NCI-H146 (cell line): ENCODE measurements around the gene PSMB7.

Experiments used
- DNase-seq: peaks from one replicate; lab custom pipeline; 2025; lab: John Stamatoyannopoulos, UW

The PSMB7 gene

DNA sequence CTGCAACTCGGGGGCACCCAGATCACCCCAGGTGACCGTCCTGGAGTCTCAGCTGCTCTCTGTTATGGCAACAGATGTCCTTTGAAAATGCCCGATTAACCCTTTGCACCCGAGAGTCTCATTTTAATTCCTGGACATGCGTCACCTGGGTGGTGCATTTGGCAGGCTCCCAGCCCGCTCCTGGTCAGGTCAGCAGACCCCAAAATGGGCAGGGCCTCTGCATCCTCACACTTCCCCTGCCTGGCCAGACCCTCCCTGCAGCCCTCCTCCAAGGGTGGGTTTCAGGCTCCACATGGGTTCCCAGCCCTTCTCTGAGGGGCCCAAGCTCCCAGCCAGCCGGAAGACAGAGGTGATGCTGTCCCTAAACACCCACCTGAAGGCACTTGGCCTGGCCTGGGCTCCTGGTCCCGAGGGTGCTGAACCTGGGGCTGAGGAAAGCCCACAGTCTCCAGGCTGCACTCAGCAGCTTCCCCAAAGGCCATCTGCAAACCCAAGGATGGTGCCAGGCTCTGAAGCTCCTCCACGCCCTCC lies 69.4 kb downstream of the PSMB7 start:
- no peak for DNase-seq

DNA sequence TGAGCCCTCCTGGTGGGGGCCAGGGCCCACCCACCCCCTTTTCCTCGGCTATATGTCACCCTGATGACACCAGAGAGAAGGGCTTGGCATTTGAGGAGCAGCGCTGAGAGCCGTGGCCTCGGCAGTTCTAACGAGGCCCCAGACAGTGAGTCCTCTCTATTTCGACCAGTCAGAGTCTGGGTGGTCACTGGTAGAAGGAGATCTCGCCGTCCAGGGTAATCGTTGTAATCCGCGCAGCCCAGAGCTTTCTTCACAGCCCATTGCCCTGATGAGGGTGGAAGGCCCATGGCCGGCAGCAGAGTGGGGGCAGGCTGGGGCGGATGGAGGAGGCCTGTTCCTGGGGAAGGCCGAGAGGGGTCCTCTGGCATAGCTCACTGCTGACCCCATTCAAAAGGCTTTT lies 70.2 kb downstream of the PSMB7 start:
- no peak for DNase-seq

DNA sequence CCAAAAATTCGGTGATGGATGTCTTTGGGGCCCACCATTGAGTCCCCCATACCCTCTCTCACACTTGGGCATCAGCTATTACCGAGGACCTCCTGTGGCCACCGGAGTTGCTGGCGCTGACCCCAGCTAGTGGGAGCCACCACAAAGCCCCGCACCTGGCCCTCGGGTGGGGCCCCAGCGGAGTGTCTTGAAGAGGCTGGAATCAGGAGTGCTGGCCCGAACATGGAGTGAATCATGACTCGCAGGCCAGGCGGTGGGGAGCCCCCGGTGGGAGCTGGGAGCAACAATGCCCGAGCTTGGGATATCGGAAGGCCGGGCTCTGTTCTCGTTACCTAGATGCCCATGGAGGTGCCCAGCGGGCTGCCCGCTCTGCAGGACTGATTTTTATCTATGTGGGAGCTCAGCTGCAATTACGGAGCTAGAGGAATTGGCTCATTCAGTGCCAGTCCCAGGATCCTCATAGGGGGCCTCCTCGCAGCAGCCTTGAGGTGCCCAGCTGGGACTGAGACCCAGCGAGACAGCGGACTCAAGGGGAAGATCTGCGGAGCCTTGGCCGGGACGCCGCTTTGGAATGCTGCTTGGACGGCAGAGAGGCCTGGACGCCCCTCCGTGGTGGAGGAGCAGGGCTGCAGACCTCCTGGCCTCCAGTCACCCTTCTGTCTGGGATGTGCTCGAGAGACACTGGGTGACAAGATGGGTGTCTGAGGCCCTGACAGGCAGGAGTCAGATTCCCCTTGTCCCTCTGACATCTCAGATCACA lies 70.8 kb downstream of the PSMB7 start:
- no peak for DNase-seq

DNA sequence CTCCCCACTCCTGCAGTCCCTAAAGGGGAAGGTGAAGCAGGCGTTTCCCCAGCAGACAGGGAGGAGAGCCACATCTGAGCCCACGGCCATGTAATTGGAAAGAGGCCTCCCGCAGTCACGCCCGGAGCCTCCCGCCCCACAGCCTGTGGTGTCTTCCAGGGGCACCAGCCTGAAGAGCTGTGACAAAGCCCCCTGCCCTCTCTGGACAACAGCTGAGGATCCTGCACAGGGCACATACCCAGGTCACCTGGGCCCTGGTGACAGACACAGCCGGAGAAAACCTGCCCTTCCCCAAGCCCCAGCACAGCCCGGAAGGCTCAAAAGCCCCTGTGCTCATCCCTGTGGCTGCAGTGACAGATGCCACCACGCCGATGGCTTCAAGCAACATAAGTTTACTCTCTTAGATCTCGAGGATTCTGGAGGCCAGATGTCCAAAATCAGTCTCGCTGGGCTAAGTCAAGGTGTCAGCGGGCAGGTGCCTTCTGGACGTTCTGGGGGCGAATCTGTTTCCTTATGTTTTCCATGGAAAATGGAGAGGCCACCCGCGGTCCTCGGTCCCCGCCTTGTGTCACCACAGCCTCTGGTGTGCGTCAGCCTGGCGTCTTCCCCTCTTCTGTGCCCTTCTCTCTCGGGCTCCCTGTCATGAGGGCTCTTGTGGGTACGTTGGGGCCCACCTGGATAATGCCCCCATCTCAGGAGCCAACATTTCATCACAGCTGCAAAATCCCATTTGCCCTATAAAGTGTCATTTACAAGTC lies 71.5 kb downstream of the PSMB7 start:
- DNase-seq = no peak

DNA sequence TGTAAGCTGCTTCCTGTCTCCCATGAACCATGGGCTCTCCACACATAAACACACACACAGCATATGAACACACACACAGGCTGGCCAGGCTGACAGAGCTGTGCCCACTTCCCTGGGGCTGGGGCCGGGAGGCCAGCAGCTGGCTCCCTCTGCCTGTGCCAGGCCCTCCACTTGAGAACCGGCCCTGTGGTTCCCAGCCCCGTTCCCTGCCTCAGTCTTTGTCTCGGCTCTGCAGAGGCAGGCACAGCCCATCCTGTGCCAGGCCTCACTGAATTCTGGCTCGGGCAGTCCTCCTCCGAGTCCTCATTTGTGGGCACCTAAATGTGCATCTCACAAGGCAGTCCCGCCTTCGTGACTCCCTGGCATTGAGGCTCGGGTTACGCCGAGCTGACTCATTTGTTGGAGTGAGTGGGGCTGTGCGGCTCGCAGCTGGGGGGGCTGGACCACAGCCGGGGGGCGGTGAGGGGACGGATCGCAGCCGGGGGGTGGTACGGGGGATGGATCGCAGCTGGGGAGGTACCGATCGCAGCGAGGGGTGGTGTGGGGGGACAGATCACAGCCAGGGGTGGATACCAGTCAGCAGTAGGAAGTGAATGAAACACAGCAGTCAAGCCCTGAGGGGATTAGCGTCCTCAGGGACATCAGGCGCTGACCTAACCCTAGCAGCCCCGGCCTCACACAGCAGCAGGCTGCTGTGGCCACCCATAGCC lies 72.3 kb downstream of the PSMB7 start:
- no peak for DNase-seq

DNA sequence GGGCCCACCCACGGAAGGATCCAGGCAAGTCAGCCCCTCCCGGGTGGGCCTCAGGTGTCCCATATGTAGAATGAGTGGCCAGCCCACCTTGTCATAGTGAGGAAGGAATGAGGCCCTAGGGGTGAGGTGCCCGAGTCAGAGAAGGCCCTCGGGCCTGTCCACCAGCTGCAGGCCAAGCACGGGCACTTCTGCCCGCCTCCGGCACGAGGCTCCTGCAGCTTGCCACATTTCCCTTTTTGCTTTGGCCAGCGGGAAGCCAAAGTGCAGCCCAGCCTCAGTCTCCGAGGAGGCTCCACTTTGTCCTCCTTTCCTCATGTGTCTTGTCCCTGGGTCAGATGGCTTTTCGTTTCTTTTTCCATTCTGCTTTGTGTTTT lies 72.9 kb downstream of the PSMB7 start:
- no peak for DNase-seq

DNA sequence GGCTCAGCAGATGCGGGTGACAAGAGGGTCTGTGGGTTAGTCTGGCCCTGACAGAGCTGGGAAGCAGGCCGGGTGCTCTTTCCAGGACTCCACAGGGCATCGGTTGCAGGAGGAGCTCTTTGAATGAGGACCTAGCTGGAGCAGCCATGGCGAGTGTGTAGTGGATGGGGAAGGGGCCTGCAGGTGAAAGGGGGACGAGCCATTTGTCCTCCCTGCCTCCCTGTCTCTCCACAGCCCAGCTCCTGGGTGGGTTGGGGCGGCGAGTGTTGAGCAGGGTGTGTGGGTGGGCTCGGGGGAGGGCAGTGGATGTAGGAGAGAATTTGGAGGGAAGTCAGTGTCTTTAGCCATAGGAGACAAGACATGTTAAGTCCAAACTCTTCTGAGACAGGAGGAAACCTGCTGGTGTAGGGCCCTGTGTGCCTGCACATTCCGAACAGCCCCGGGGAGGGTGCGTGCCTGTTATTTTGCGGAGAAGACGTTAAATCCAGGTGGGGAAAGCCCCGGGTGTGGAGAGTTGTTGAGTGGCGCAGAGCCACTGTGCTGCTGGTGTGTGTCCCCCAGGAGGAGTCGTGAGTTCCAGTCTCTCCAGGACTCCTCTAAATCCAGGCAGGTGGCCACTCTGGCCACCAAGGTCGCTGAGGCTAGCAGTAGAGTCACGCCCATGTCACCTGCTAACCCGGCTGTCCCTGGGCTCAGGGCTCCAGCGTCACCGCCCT lies 73.6 kb downstream of the PSMB7 start:
- DNase-seq = no peak

DNA sequence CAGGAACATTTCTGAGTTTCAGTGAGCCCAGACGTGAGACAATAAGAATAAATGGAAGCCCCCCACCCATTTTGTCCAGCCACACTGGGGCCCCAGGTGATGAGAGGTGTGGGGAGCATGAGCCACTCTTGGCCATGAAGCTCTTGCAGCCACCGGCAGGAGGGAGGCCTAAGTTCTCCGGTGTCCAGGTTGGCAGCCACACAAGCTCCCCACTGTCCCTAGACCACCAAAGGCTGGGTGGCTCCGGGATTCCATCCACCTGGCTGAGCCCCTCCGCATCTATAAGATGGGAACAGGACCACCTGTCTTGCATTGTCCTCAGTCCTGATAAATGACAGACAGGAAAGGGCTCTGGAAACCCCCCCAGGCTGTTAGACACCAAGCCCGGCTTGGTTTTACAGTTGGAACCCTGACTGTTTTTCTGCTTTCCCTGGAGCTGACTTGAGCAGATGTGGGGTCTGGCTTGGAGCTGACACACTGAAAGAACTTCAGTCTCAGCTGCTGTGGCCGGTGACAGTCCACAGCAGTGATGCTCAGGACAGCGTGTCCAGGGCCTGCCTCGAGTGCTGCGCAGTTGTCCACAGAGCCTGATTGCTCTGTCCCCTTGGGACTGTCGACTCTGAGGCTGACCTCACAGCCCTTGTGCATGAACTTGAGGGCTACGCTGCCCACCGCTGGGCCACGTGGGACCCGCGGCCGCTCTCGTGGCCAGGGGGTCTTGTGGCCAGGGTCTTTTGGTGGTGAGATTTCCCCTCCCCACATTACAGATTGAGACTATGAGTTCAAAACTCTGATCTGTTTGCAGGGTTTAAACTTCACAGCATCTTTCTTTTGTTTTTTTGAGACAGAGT lies 74.8 kb downstream of the PSMB7 start:
- DNase-seq = no peak

DNA sequence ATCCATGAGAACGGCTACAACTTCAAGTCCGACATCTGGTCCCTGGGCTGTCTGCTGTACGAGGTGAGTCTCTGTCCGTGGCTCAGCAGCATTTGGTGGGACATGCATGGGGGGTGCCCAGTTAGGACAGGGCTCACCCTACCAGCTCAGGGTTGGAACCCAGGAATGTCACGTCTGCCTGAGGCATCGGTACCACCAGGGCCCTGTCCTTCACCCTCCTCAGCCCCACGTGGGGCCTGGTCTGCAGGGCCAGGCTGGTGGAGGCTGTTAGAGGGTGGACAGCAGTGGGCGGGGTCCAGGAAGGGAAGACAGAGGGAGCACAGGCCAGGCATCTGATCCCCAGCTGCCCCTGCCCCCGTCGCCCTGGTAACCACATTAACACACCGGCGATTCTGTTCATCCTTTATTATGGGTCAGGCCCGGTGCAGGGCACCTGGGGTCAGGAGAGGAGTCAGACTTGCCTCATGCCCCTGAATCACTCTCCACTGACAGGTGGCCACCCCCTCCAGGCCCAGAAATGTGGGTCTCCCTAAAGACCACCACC lies 75.6 kb downstream of the PSMB7 start:
- no peak for DNase-seq

DNA sequence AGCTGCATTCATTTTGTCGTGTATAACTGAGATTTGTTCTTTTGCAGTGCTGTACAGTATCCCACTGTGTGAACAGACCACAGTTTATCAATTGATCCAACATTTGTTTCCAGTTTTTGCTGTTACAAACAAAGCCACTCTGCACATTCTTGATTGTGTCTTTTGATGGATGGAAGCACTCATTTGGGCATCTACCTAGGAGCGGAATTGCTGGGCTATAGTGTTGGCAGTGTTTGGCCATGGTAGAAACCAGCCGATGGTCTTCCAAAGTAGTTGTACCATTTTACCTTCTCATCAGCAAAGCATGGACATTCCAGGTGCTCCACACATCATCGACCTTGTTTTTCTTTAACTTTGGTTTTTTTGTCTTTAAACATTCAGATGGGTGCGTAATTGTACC lies 77.7 kb downstream of the PSMB7 start:
- no peak for DNase-seq

DNA sequence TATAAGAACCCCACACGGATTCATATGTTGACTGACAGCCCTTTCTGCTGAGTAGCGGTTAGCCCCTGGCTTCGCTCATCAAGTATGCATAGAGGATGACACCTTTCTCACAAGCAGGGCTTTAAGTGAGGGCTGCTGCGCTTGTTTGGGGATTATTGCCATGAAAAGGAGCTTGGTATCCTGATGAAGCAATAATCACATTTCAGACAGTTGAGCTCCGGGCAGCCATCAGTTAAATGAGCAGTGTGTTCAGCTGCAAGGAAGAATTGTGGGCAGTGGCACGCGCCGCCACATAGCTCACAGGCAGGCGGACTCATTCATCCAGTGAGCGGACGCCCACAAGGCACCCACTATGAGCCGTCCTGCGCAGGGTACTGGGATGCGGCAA lies 79.9 kb downstream of the PSMB7 start:
- DNase-seq = no peak

DNA sequence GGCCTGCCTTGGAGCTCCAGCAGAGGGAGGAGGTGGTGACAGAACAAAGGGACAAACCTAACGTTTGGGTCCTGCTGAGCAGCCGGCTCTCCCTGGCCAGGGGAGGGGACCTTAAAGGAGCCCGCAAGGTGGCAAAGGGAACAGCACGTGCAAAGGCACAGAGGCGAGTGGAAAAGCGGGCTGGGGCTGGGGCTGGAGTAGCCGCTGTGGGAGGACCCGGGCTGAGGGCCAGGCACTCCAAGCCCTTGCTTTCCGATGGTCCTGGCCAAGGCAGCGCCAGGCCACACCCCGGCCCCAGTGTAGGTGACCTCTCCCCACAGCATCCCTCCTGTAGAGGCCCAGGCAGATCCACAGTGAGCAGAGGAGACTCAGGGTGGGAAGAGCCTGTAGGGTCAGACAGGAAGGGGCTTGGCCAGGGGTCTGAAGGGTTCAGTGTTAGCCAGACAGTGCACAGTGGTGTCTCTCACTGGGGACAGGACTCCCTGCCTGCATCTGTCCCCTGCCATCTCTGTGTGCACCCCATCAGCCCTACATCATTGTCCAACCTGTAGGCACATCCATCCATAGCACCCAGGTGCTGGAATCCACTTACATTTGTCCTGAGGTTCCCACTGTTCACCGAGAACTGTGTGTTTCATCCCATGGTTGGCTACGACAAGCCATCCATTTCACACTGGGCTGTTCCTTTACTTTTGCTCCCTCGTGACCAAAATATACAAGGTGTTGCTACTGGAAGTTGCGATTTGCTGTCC lies 80.5 kb downstream of the PSMB7 start:
- DNase-seq = no peak

DNA sequence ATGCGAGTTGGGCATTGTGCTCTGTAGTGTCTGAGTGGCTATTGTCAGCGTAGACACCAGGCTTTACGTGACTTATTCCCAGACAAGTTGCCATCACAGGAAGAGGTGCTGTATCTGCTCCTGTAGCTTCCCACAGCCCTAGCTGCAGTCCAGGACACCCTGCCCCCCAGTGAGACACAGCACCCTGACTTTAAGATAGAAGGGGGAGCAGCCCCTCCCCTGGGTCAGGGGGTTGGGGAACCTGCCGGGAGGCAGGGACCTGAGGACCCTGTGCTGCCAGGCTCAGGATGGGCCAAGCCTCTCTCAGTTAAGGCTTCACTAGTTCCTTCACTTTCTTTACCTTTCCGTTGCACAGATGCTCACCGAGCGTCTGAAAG lies 82.1 kb downstream of the PSMB7 start:
- DNase-seq = no peak

DNA sequence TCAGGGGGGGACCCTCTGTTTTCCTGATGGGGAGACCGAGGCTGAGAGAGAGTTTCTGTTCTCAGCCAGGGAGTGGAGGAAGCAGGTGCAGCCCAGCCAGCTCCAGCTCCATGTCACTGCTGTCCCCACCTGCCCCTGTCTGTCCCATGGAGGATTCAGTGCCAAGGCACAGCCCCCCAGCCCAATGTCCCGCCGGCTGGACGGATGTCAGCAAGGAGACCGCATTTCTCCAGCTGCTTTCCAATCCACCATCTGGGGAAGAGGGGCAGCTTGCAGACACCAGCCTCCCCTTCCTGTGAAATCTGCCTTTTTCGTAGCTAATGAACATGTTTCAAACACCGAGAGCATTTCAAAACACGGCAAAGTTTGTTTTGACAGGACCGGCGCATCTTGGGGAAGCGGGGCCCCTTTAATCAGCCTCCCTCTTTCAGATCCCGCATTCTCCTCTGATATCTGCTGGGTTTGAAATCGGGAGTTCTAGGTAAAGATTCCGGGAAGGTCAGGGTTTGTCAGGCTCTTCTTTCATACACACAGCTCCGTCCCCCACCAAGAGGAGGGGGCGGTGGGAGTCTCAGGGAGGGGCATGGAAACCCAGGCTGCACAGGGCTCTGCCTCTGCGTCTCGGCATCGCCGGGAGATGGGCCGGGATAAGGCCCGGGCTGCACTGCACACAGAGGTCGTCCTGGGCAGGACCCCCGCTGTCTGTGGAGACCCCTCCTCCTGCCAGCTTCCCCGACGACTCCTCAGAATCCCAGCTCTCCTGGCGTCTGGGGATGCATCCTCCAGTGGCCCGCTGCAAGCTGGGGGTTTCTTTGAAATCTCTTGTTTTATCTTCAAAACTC lies 82.7 kb downstream of the PSMB7 start:
- no peak for DNase-seq

DNA sequence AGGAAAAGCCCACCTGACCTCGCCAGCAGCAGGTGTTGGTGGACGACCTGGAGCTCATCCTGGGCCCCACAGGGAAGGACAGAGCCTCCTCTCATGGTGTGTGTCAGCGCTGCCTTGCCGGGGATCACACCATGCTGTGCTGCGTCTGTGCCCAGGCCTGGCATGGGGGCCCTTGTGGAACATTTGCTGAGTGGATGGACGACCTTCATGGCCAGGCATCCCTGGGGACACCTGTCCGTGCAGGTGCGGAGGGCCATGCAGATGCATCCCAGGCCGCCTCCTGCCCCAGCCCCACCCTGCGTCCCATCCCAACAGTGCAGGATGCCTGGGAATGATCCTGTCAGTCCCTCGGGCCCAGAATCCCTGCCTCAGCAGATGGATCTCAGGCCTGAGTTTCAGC lies 83.7 kb downstream of the PSMB7 start:
- DNase-seq = no peak

DNA sequence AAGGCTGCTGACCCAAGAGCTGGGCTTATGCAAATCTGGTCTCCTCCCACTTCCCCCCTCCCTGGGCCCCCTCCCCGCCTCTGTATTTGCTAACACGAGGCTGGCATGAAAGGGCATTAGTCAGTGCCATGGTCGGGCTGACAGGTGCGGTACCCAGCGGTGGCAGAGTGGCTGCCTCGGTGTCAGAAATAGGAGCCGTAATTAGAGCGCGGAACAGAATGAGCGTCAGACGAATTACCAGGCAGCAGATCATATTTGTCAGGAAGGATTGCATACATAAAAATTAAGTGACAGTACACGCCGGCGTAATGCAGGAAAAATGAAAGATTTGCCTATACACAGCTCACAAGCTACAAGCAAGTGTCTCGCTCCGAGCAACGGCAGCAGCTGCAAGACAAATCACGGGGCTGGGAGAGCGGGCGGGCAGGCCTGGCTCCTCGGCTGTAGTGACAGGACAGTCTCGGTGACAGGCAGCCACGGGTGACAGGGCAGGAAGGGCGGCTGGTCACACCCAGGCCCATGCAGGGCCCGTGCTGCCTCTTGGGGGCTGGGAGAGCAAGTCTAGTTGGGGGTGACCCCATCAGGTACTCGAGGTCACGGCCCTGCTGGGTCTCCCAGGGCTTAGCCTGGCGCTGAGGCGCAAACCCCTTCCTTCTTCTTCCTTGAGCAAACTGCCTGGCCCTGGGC lies 85.1 kb downstream of the PSMB7 start:
- DNase-seq = no peak

DNA sequence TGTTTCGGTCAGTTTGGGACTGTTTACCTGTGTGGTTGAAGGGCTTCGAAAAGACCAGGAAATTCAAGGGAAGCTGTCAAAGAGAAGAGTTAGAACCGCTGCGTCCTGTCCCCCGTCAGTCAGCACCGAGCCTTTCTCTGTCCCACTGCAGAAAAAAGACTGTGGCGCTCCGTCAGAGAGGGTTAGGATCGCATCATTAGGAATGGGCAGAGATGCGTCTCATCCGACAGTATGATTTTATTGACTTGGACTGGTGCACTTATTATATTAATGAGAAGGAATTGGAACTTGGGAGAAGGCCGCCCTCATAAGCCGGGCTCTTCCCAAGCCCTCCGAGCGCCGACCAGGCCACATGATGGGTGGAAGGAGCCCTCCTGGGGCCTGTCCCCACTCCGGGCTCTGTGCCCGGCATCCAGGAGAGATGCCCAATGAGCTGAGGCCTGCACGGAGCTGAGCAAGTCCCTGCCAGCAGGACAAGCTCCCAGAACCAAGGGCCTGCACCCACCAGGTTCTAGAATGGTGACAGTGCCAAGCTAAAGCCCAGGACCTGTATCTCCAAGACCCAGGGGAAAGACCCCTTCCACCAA lies 85.9 kb downstream of the PSMB7 start:
- no peak for DNase-seq

DNA sequence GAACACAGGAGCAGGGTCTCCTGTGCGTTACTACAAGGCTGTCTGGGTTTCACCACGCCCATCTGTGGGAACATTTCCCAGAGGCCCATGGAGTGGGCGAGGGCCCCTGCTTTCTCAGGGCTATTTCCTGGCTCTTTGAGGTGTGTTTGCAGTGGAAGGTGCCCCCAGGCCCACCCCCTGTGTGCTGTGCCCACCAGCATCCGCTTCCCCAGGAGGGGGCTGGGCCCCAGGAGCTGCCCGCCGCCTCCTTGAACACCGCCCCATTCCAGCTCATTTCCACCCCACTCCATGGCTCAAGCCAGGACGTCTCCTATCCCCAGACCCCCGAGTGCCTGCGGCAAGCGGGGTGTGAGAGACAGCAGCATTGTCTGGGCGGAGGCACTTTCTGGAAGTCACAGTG lies 87.0 kb downstream of the PSMB7 start:
- no peak for DNase-seq
